HG02798 (cell line): ENCODE measurements around the gene FYN.
"Not testable (repeated sequence)": the region's sequence is repeated elsewhere in the genome, so short reads cannot be mapped to it uniquely, and the experiment has no call there.

ENCODE experiments used
- ATAC-seq: cut with Tn5 transposase; IDR thresholded peaks from one replicate; pipeline ENCODE4 v1.9.1; 2021; ENCODE audit warnings: mild to moderate bottlenecking; ENCODE audit not compliant: unreplicated experiment, poor library complexity

Gene FYN

DNA sequence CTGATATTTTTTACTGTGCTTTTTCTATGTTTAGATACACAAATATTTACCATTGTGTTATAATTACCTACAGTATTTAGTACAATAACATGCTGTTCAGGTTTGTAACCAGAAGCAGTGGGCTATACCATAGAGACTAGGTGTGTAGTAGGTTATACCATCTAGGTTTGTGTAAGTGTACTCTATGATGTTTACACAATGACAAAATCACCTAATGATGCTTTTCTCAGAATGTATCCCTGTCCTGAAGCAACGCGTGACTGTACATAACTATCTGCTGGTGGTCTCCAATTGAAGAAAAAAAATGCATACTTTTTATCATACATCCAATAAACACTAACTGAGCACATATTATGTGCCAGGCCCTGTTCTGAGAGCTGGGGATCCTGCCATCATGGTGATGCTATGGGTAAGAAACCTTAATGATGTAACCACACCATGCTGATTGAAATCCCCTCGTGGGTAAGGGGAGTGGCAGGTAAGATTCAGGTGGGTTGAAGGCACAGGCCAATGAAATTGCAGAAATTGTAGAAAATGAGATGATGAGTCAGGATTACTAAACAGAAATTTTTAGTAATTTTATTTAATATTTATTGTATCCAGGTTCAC lies 76.8 kb downstream of the FYN start:
- ATAC-seq, result no peak

DNA sequence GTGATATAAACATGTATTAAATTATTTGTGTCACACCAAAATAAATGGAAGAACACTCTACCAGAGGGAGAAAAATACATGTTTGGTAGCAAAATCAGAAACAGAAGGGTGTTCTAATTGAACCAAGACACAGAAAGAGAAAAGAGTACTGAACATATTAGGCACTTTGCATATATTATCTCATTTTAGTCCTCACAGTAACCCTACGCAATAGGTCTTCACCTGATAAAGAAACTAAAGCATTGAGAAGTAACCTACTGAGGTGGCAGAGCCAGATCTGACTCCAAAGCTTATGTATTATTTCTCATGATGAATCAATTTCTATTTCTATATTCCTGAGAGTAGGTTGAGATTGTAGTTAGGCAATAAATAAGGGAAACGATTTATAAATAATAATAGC lies 77.7 kb downstream of the FYN start:
- no peak for ATAC-seq

DNA sequence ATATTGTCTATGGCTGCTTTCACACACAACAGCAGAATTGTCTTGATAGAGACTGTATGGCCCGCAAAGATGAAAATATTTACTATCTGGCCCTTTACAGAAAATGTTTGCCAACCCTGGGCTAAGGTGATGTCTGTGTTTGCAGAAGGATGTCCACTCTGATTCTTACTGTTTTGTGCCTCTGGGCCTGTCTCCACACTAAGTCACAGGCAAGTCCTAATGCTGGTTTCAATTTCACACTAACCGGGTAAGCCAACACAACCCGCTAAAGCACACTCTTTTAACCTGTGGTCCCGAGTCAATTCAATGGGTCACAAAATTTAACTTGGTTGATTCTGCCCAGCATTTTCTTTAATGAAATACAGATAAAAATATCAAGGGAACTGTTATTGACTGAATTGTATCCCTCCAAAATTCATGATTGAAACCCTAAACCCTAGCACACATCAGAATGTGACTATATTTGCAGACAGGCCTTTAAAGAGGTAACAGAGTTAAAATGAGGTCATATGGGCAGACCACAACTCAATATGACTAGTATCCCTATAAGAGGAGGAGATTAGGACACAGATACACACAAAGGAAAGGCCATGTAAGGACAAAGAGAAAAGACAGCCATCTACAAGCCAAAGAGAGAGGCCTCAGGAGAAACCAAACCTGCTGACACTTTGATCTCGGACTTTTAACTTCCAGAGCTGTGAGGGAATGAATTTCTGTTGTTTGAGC lies 78.4 kb downstream of the FYN start:
- ATAC-seq, result peak; percentile 65

DNA sequence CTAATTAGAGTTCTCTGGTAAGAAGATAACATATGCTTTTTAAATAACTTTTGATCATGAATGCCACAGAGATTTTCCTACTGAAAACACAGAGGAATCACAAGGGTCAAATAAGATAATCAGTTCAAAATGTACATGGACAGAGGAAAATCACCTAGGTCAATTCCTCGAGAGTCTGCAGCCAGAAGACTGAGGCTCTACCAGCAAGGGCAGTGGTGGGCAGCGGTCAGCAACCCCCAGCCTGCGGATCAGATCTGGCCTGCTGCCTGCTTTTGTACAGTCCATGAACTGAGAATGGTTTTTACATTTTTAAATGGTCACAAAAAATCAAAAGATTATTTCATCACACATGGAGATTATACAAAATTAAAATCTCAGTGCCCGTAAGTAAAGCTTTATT lies 79.0 kb downstream of the FYN start:
- no peak for ATAC-seq

DNA sequence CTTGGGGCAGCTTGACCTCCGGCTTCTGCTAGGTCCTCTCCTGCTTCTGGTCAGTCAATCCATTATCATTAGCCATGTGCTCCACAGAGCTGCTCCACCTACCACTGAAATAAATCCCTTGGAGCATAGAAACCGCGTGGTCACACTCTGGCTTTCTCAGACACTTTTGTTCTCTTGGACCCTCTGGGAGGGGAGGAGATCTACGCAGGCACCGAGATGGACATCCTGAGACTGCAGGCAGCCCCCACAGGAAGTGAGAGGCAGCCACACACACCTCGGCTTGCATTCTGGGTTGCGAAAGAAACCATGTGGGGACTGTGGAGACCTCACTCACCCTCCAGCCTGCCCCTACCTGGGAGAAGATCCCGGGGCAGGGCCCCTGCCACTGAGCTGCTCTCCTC lies 79.5 kb downstream of the FYN start:
- ATAC-seq, result peak; percentile 69

DNA sequence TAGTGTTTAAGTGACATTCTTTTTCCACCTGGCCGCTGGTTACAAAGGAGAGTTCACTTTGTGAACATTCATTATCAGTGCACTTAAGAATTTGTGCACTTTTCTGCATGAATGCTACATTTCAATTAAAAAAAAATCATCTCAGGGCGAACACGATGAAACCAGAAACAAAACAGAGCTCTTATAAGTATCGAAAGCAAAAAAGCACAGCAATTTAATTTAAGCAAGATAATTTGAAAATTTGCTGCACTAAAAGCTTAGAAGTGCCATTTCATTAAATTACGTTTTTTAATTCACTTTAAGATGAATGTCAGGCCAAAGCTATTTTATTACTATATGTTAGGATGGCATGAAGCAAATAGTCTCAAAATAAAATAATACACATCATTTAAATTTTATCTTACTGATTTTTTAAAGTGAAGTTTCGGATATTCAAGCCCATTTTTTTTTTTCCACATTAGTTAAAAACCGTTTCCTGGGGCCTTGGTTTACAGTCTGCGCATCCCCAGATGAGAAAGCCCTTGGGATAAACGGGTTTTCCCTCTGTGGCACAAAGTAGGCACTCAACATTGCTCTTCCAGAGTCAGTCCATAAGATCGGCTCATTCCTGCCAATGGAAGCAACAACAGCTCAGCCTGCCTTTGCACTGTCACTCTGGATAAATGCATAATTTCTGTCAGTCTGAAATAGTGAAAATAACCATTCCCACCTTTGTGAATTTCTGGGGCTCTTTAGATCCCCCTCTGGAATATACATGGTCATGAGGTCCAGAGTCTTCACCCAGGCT lies 80.1 kb downstream of the FYN start:
- no peak for ATAC-seq

DNA sequence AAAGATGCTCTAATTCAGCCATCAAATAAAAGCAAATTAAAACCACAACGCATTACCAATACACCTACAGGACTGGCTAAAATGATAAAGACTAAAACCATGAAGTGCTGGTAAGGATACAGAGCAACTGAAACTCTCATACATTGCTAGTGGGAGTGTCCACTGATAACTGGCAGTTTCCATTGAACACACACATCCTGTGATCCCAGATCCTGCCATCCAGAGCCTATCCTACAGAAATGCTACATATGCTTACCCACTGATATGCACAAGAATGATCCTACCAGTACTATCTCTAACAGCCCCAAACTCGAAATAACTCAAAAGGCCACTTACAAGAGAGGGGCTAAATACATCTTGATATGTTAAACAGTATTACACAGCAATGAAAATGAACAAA lies 81.0 kb downstream of the FYN start:
- ATAC-seq, result no peak

DNA sequence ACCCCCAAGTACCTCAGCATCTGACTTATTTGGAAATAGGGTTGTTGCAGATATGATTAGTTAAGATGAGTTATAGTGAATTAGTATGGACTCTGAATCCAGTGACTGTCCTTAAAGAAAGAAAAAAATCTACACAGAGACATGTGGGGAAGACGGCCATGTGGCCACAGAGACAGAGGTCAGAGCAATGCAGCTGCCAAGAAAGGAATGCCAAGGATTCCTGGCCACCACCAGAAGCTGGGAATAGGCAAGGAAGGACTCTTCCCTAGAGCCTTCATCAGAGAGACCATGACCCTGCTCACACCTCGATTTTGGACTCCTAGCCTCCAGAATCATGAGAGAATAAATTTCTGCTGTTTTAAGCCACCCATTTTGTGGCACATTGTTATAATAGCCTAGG lies 81.8 kb downstream of the FYN start:
- ATAC-seq, result no peak

DNA sequence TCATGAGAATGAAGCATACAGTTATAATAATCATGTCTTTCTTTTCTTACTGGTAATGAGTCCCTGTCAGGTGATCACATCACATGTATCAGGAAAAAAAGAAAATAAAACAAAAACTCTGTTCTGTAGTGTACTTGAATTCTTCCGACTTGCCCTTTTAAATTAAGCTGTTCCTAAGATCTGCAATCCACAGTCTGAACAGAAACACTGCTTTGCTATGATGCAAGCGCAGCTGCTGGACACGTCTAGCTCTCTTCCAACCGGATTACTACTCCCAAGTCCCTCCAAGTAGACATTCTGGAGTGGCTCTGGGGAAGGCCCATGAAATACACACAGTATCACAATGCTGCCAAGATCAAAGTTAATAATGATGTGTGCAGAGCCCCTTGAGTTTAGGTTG lies 83.7 kb downstream of the FYN start:
- ATAC-seq, result no peak

DNA sequence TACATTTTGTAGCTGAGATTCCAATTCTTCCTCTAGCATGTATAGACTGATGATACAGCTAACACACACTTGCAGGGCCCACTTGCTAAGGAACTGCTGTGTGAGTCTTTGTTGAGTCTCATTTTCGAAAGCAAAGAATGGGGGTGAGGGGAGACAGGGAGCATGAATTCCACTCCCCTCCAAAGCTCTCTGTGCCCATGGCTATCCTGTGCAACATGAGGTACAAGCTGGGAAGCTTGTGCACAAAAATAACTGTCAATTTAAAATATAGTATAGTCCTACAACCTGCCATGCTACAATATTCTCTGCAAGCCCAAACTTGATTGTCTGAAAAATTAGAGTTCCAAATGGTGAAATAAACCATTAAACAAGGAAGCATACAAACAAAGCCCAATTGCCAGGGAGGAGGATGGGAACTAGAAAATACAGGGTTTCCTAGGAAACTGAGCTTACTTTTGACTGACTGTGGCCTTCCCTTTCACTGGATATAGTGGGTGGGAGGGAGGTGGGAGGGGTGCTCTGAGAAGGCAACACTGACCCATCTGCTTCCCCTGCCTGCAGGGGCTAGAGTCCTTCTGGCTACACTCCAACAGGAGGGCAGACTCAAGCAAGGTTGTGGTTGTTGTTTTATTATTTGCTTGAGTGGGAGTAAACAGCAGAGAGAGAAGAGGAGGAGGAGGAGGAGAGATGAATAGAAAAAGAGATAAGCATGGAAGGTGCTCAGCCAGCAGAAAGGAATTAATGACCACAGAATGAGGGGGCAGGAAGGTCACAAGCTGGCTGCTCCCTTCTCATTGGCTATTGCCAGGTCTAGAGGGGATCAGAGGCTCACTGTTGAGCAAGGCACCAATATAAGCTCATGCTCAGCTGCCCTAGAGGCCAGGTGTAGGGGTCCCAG lies 84.6 kb downstream of the FYN start:
- ATAC-seq, result no peak

DNA sequence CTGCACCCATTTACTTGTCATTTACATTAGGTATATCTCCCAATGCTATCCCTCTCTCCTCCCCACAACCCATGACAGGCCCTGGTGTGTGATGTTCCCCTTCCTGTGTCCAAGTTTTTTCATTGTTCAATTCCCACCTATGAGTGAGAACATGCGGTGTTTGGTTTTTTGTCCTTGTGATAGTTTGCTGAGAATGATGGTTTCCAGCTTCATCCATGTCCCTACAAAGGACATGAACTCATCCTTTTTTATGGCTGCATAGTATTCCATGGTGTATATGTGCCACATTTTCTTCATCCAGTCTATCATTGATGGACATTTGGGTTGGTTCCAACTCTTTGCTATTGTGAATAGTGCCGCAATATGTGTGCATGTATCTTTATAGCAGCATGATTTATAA lies 87.1 kb downstream of the FYN start:
- ATAC-seq, result not testable (repeated sequence)

DNA sequence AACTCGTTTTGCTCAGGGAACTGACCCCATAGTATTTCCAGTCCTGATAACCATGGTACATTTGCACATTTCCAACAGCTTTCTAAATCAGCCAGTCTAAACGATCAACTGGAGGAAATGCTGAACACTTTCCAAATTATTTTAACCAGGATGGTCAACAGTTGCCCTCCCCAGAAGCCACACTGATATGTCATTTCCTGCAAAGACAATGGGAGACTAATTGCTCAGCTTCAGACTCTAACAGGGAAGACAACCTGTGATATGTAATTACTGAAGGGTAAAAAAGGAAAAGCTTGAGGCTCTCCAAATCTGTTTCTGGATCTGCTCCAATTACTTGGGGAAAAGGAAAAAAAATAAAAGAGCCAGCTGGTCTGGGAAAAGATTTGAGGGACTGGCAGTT lies 88.8 kb downstream of the FYN start:
- no peak for ATAC-seq

DNA sequence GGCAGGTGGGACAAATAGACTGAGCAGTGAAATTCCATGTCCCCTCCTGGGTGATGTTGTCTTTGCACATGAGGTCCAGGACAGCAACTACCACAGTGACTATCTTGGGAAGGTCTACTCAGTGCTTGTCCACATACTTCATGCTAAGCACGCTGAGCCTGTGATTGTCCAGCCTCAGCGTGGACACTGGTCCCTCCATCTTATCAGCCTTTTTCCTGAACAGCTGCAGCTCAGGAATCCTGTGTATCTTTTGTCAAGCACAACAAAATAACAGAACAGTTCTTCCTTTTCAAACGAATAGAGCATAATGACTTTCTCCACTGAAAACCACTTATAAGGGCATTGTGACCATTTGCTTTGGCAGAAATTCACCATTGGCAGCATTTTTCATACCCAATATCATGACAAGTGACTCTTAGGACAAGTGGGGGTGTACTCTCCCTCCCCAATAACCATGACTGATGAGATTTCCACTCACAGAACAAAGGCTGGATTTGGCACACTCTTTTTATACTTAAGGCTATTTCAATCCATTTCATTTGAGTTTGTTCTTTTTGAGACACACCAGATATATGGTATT lies 90.3 kb downstream of the FYN start:
- ATAC-seq, result no peak

DNA sequence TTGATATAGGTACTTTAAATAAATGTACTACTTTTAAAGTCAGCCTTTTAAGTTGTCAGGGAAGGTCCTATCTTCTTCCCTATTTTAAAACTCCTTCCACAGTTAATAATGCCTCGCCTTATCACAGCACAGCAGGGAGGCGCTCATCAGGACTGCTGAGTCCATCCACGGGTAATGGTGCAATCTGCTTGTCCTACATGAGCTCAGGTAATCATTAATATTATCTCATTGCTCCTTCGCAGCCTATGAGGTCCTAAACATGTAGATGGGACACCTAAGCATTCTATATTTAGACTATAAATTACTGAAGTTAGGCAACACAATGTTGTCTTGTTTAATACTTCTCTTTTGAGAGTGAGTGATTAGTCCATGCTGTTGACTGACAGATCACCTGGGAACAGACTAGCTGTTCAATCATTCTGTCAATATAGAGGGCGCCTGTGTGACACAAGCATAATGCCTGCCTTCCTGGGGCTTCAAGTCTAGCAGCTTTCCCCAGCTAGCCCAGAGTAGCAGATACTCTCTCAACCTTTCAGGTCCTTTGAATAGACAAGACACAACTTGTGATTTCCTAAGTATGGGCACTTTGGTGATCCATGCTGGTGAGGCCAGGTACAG lies 91.0 kb downstream of the FYN start:
- no peak for ATAC-seq

DNA sequence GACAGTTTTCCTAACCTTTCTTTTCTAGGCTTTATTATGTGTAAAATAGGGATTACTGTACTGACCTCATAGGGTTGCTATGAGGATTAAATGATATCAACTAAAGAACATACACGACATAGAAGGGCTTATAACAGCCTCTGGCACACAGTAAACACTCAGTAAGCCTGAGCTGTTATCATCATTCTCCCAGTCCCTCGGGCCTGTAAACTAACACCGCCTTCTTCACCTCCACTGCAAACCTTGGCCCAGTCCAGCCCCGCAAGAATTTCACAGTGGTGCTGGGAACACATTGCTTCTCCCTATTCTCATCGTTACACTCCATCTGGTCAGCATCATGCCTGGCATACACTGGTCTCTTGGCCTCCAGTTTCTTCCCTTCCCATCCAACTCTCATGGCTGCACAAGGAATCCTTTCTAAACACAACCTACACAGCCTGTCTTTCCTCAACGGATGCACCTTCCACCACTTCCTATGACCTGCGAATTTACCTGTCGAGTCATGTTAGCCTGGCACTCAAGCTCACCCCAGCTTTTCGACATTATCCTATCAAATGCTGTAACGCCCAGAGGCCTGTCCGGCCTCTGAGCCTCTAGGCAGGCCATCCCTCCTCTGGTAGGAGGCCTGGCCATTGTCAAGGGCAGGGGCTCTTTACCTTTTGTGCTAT lies 92.1 kb downstream of the FYN start:
- ATAC-seq, result no peak

DNA sequence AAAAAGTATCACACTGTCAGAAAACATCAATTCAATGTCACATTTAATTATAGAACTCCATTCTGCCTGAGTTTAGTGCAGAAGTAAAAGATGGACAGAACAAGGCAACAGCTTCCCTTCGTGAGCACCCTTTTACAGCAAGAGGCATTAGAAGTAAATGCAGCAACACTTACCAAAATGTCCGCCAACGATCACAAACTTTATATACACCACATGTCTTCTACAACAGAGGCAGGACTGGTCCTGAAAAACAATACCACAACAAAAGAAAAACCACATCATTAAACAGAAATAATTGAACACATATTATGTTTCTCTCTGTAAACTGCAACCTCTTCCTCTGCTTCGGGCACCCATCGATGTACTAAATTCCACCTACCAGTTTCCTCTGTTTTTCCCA lies 92.9 kb downstream of the FYN start:
- no peak for ATAC-seq

DNA sequence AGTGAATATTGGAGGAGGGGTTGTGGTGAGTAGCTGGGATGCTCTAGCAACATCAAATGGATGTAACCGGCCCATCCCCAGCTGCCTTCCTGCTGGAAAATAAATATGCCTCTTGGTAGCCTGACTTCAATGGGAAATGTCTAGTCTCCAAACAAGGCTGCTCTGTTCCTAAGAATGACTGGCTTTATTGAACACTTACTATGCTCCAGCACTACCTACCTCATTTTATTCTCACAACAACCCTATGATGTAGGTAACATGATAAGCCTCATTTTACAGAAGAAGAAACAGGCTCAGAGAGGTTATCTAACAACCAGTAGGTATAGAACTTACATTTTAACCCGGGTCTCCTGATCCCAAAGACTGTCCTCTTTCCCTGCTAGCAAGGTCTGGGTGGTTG lies 93.6 kb downstream of the FYN start:
- ATAC-seq, result no peak

DNA sequence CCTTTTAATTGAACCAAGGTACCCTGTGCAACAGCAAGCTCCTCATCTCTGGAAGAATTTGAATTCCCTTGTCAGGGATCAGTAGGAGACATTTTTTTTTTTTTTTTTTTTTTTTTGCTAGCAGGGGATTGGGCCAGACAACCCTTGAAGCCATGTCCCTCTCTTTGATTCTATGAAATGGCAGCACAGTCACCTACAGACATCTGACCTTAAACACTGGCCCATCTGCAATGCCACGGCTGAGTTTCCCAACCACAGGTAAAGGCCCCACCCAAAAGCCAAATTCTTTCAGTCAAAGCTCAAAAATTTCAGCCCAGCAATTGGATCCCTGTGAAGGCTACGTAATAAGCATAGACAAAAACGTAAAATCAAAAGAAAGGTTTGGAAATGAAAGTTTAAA lies 94.2 kb downstream of the FYN start:
- ATAC-seq, result no peak

DNA sequence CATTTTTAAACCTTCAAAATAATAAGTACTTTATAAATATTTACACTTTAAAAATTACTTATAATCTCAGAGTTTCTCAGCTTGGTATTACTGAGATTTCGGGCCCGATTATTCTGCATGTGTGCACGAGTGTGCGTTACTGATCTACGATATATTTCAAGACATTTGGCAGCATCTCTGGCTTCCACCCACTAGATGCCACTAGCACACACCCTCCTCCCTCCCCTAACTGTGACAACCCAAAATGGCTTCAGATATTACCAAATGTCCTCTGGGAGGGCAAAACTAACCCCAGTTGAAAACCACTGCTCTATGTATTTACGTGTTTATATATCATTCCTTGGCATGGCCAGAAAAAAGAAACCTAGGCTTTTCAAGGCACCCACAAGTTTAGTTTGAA lies 95.9 kb downstream of the FYN start:
- peak; percentile 80 for ATAC-seq
